IMR-90 (cell line): Measurements from ENCODE around the gene ACVRL1. TPM values are rescaled to one million over a fixed set of nuclear protein-coding genes. Genes with fewer than 3 reads are reported as not detected.

ENCODE experiments used
- ATAC-seq: fragments of 200-7000 bp; cut with Tn5 transposase; 2 replicates; pipeline ENCODE4 v1.9.1; 2020; ENCODE audit warnings: low read depth, mild to moderate bottlenecking, moderate library complexity
- BruUV-seq: library from RNA; stranded (reverse); fragments of 400-500 nt; replicated peaks from 2 replicates; lab custom pipeline; 2021; lab: Mats Ljungman, UMichigan
- CTCF ChIA-PET: fragments of 300-600 bp; formaldehyde crosslinking; extraction: SDS; loops from one replicate; lab custom pipeline; 2021; ENCODE audit warnings: antibody characterized with exemption; lab: Yijun Ruan, JAX
- POLR2A ChIA-PET: fragments of 300-600 bp; sonication (Branson Sonifier 250); formaldehyde crosslinking; loops from one replicate; lab custom pipeline; 2022; ENCODE audit warnings: antibody characterized with exemption; ENCODE audit not compliant: unreplicated experiment; lab: Charles Lee
- DNase-seq: peaks from one replicate; pipeline ENCODE4 v3.0.0; 2013
- H2AFZ ChIP-seq: replicated peaks from 2 replicates; pipeline ENCODE3; 2013; ENCODE audit warnings: low read length, mild to moderate bottlenecking; ENCODE audit not compliant: poor library complexity
- H2AK5ac ChIP-seq: 2 replicates; pipeline ENCODE4 v1.6.1; 2013; ENCODE audit warnings: low read depth, low read length, inconsistent platforms
- H2AK9ac ChIP-seq: replicated peaks from 2 replicates; pipeline ENCODE3; 2013; ENCODE audit warnings: mild to moderate bottlenecking, low read depth, low read length, moderate library complexity; ENCODE audit not compliant: poor library complexity
- H2BK120ac ChIP-seq: 2 replicates; pipeline ENCODE4 v1.6.1; 2013; ENCODE audit warnings: low read depth, low read length, inconsistent platforms
- H2BK15ac ChIP-seq: 3 replicates; pipeline ENCODE4 v1.6.1; 2013; ENCODE audit warnings: low read depth, low read length, inconsistent platforms
- H2BK20ac ChIP-seq: 2 replicates; pipeline ENCODE4 v1.6.1; 2013; ENCODE audit warnings: low read depth, mild to moderate bottlenecking, inconsistent platforms, low read length, moderate library complexity
- H2BK5ac ChIP-seq: 2 replicates; pipeline ENCODE4 v1.6.1; 2013; ENCODE audit warnings: mild to moderate bottlenecking, low read depth, low read length, inconsistent platforms; ENCODE audit not compliant: poor library complexity, severe bottlenecking
- H3K14ac ChIP-seq: replicated peaks from 2 replicates; pipeline ENCODE4 v1.6.1; 2013; ENCODE audit warnings: low read depth, low read length, inconsistent platforms
- H3K18ac ChIP-seq: 2 replicates; pipeline ENCODE4 v1.6.1; 2013; ENCODE audit warnings: low read depth, low read length, control low read depth
- H3K23ac ChIP-seq: 2 replicates; pipeline ENCODE4 v1.6.1; 2013; ENCODE audit warnings: low read depth, low read length, inconsistent platforms
- H3K27ac ChIP-seq: 2 replicates; pipeline ENCODE4 v1.5.1; 2013; ENCODE audit warnings: mild to moderate bottlenecking, control low read depth, low read length; ENCODE audit not compliant: insufficient read depth
- H3K27me3 ChIP-seq: 2 replicates; pipeline ENCODE4 v1.6.1; 2013; ENCODE audit warnings: low read length; ENCODE audit not compliant: control insufficient read depth, insufficient read depth
- H3K36me3 ChIP-seq: 2 replicates; pipeline ENCODE4 v1.6.1; 2013; ENCODE audit warnings: low read length, mixed read lengths; ENCODE audit not compliant: control insufficient read depth, insufficient read depth
- H3K4ac ChIP-seq: 2 replicates; pipeline ENCODE4 v1.6.1; 2013; ENCODE audit warnings: low read depth, low read length, inconsistent platforms
- H3K4me1 ChIP-seq: 2 replicates; pipeline ENCODE4 v1.6.1; 2013; ENCODE audit warnings: low read length, mixed read lengths; ENCODE audit not compliant: control insufficient read depth, insufficient read depth
- H3K4me2 ChIP-seq: 2 replicates; pipeline ENCODE4 v1.6.1; 2013; ENCODE audit warnings: low read depth, mild to moderate bottlenecking, control low read depth, low read length, moderate library complexity
- H3K4me3 ChIP-seq: 2 replicates; pipeline ENCODE4 v1.5.1; 2013; ENCODE audit warnings: low read depth, mild to moderate bottlenecking, control low read depth, low read length, moderate library complexity; ENCODE audit not compliant: insufficient read depth
- H3K56ac ChIP-seq: 2 replicates; pipeline ENCODE4 v1.6.1; 2013; ENCODE audit warnings: low read length, inconsistent platforms; ENCODE audit not compliant: insufficient read depth; ENCODE audit errors: extremely low read depth
- H3K79me1 ChIP-seq, 2 experiments: 2 replicates each; pipeline ENCODE4 v1.6.1; 2013; ENCODE audit warnings: low read length in 2 of 2, inconsistent platforms in 1 of 2, low read depth in 1 of 2
- H3K9ac ChIP-seq: 2 replicates; pipeline ENCODE4 v1.6.1; 2013; ENCODE audit warnings: low read depth, low read length, control low read depth
- H3K9me1 ChIP-seq: 2 replicates; pipeline ENCODE4 v1.6.1; 2013; ENCODE audit warnings: low read length, inconsistent platforms; ENCODE audit not compliant: insufficient read depth
- H3K9me3 ChIP-seq: 2 replicates; pipeline ENCODE4 v1.6.1; 2013; ENCODE audit warnings: low read length; ENCODE audit not compliant: control insufficient read depth, insufficient read depth
- H4K20me1 ChIP-seq: 2 replicates; pipeline ENCODE4 v1.6.1; 2013; ENCODE audit warnings: low read length, inconsistent platforms; ENCODE audit not compliant: insufficient read depth
- H4K5ac ChIP-seq: 2 replicates; pipeline ENCODE4 v1.6.1; 2013; ENCODE audit warnings: mild to moderate bottlenecking, low read depth, low read length, control low read depth
- H4K8ac ChIP-seq, 2 experiments: 2 replicates each; pipeline ENCODE4 v1.6.1; 2013; ENCODE audit warnings: low read depth in 2 of 2, low read length in 2 of 2, control low read depth in 1 of 2, inconsistent platforms in 1 of 2
- H4K91ac ChIP-seq: 2 replicates; pipeline ENCODE4 v1.6.1; 2013; ENCODE audit warnings: low read depth, low read length, inconsistent platforms; ENCODE audit not compliant: insufficient read depth
- BHLHE40 ChIP-seq: fragments of 150-350 bp; IDR thresholded peaks from 2 replicates; pipeline ENCODE4 v1.6.1; 2016; ENCODE audit warnings: mild to moderate bottlenecking, low read depth, low read length
- CEBPB ChIP-seq: IDR thresholded peaks from 2 replicates; pipeline ENCODE4 v1.6.1; 2012; ENCODE audit warnings: low read depth, low read length, improper control_type of control experiment
- CHD1 ChIP-seq: IDR thresholded peaks from 2 replicates; pipeline ENCODE4 v1.6.1; 2012; ENCODE audit warnings: low read depth, low read length, improper control_type of control experiment
- ELK1 ChIP-seq: fragments of 150-350 bp; IDR thresholded peaks from 2 replicates; pipeline ENCODE4 v1.6.1; 2016; ENCODE audit warnings: low read depth, mild to moderate bottlenecking, low read length, moderate library complexity, borderline replicate concordance
- FOS ChIP-seq: fragments of 150-350 bp; IDR thresholded peaks from 2 replicates; pipeline ENCODE4 v1.6.1; 2016; ENCODE audit warnings: low read depth, low read length
- MAFK ChIP-seq: IDR thresholded peaks from 2 replicates; pipeline ENCODE4 v1.6.1; 2012; ENCODE audit warnings: low read depth, low read length, improper control_type of control experiment
- MAZ ChIP-seq: IDR thresholded peaks from 2 replicates; pipeline ENCODE4 v1.6.1; 2012; ENCODE audit warnings: low read depth, mild to moderate bottlenecking, low read length, improper control_type of control experiment, moderate library complexity, borderline replicate concordance
- MXI1 ChIP-seq: IDR thresholded peaks from 2 replicates; pipeline ENCODE4 v1.6.1; 2012; ENCODE audit warnings: low read depth, mild to moderate bottlenecking, low read length, moderate library complexity, borderline replicate concordance
- NFE2L2 ChIP-seq: fragments of 150-350 bp; IDR thresholded peaks from 2 replicates; pipeline ENCODE4 v1.6.1; 2016; ENCODE audit warnings: low read depth, mild to moderate bottlenecking, low read length
- POLR2A ChIP-seq: IDR thresholded peaks from 2 replicates; pipeline ENCODE4 v1.6.1; 2012; ENCODE audit warnings: mild to moderate bottlenecking, low read depth, low read length
- RCOR1 ChIP-seq: IDR thresholded peaks from 2 replicates; pipeline ENCODE4 v1.6.1; 2012; ENCODE audit warnings: mild to moderate bottlenecking, low read length, improper control_type of control experiment; ENCODE audit not compliant: insufficient replicate concordance
- USF2 ChIP-seq: fragments of 150-350 bp; IDR thresholded peaks from 2 replicates; pipeline ENCODE4 v1.6.1; 2017; ENCODE audit warnings: mild to moderate bottlenecking, antibody characterized with exemption, low read length, low read depth
- WGBS, 2 experiments: methylation state at CpG; one replicate each; pipeline versions ENCODE4 v1.1.5 to v1.1.7; 2013; ENCODE audit warnings: missing lambda C conversion rate in 2 of 2; ENCODE audit not compliant: insufficient read length in 1 of 2; ENCODE audit errors: extremely low coverage in 2 of 2; 5-methylcytosine and 5-hydroxymethylcytosine counted together
- dilution Hi-C: fragments of 300-500 bp; cut with HindIII; formaldehyde crosslinking; loops from one replicate; pipeline ENCODE4 v1.14.3; 2018; ENCODE audit warnings: low sequenced_read_pairs; ENCODE audit not compliant: unreplicated experiment
- in situ Hi-C: fragments of 300-500 bp; cut with MboI; formaldehyde crosslinking; loops from 3 replicates; pipeline ENCODE4 v1.14.3; 2019; ENCODE audit warnings: low sequenced_read_pairs, inconsistent platforms, mixed read lengths
- intact Hi-C: fragments of 100-400 bp; cut with micrococcal nuclease; formaldehyde crosslinking; loops from 2 replicates; pipeline ENCODE4 v1.10.0; 2022
- polyA plus RNA-seq, 3 experiments: library from polyadenylated mRNA; depleted of rRNA; stranded (reverse); fragments of >200 nt; gene quantifications; 2 replicates each; pipeline ENCODE4 v1.2.3, GENCODE V29; 2012; ENCODE audit warnings: low replicate concordance in 1 of 3
- total RNA-seq: library from RNA; depleted of rRNA; stranded (reverse); fragments of >200 nt; gene quantifications from 2 replicates; pipeline ENCODE4 v1.2.3, GENCODE V29; 2012

Gene ACVRL1
- total and polyA plus RNA-seq, 2 of the 4 experiments (the other 2 are of a cell fraction): 6.4 to 7.5 TPM

- POLR2A ChIA-PET: no interaction called here
- dilution Hi-C loops: loop anchor here (25.0 kb wide), 1 partner anchor 99 kb away; no protein-coding TSS in a partner anchor
These were observed 53.6 kb downstream of the ACVRL1 start for GRCh38 chr12:51960890-51961289.

More at GRCh38 chr12:51960890-51961289, 53.6 kb downstream of the ACVRL1 start:
- Histone ChIP-seq H4K8ac (no peak overlapping the region), H2BK20ac (no peak overlapping the region), H3K9ac (no peak overlapping the region), H3K27me3 (no peaks in the 10 kb centered on the region), H4K20me1 (peaks cover 31% of the 10 kb centered on the region; the same call in 1 of the 2 replicates), H3K79me1 (peaks cover 34 to 82% of the 10 kb centered on the region in 2 experiments), H4K5ac (no peak overlapping the region), H3K18ac (no peak overlapping the region), H2BK15ac (no peak overlapping the region), H2AK9ac (no peak overlapping the region), H3K56ac (no peak overlapping the region), H3K9me3 (no peaks in the 10 kb centered on the region), H3K4ac (no peak overlapping the region), H3K4me3 (no peak overlapping the region), H3K36me3 (peaks cover 7% of the 10 kb centered on the region), H3K4me1 (peaks cover 9% of the 10 kb centered on the region), H2BK120ac (no peak overlapping the region), H3K9me1 (peaks cover 12% of the 10 kb centered on the region; the same call in 1 of the 2 replicates), H2BK5ac (no peak overlapping the region), H2AFZ (no peak overlapping the region), H3K4me2 (no peak overlapping the region), H2AK5ac (no peak overlapping the region), H4K91ac (no peak overlapping the region), H3K14ac (no peak overlapping the region), H3K27ac (no peak overlapping the region), H3K23ac (no peak overlapping the region)
- no TSS peak for BruUV-seq
- TF ChIP-seq USF2: no peak
- no peak for TF ChIP-seq FOS
- no peak for TF ChIP-seq MAZ
- TF ChIP-seq MXI1: no peak
- TF ChIP-seq NFE2L2: no peak
- no peak for TF ChIP-seq BHLHE40
- no peak for TF ChIP-seq MAFK
- no peak for TF ChIP-seq CHD1
- TF ChIP-seq POLR2A: no peak
- TF ChIP-seq CEBPB: no peak
- no peak for TF ChIP-seq ELK1
- no peak for TF ChIP-seq RCOR1
- intact Hi-C loops: no loop called here
- no peak for ATAC-seq
- DNase-seq: no peak
- CTCF ChIA-PET: interaction anchor here (2.1 kb wide), 1 partner anchor 10 kb away, joined by 16 read pairs; no protein-coding TSS in a partner anchor
- 89% methylated on average over 1 of the region's 6 CpGs; no CpG with 5 or more reads in 1 of the 2 experiments for WGBS, 2 experiments
- in situ Hi-C loops: no loop called here
